Stimulated activated CD8-positive, alpha-beta memory T cell treated with anti-CD3 and anti-CD28 coated beads, Interleukin-7, amount 100 ng/mL, for 1 hour (primary cell): Measurements from ENCODE around the gene INTS1.
"Not testable (repeated sequence)": the region's sequence is repeated elsewhere in the genome, so short reads cannot be mapped to it uniquely, and the experiment has no call there.

Source experiments
- DNase-seq, 2 donors: peaks; one replicate each; pipeline ENCODE4 v3.0.0-alpha.2; 2020; ENCODE audit warnings: low read depth in 2 of 2

Gene INTS1

GRCh38 chr7:1447551-1448244 is 56.5 kb downstream of the INTS1 start:
- no peak for DNase-seq

DNA sequence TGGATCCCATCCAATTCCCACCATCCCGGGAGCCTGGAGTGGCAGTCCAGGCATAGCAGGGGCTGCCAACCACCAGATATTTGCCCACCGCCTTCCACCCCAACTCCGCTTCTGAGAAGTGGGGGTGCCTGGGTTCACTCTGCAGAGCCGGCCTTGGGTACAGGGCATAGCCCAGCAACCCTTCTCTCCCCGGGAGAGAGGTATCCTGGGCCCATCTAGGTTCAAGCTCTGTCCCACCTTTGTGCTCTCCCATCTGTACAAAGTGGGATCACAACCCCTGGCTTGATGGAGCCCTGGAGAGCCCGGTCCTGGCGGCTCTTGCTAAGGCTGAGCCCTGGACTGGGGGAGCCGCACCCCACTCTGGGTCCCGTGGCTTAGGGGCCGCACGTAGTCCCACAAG is 57.1 kb downstream of the INTS1 start:
- no peak for DNase-seq

DNA sequence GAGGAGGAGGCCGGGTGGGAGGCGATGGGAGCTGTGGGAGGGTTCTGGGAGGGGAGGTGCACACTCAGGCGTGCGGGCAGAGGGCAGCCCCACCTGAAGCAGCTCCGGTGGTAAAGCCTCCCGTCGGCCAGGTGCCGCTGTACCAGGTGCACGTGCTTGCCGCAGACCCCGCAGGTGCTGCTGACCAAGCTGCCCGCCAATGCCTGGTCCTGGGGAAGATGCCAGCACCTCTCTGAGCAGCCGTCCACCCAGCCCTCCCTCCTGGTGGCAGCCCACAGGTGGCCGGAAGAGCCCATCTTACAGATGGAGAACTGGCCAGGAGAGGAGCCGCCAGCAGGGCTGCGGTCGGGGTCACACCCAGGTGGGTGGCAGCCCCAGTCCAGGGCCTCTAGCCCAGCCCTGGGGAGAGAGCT is 57.6 kb downstream of the INTS1 start:
- DNase-seq: no peak

- DNase-seq: not testable (repeated sequence)
These were observed 58.2 kb downstream of the INTS1 start for GRCh38 chr7:1446026-1446425.

GRCh38 chr7:1445341-1445740 is 58.8 kb downstream of the INTS1 start:
- no peak for DNase-seq

GRCh38 chr7:1444925-1445322 is 59.3 kb downstream of the INTS1 start:
- DNase-seq: no peak

DNA sequence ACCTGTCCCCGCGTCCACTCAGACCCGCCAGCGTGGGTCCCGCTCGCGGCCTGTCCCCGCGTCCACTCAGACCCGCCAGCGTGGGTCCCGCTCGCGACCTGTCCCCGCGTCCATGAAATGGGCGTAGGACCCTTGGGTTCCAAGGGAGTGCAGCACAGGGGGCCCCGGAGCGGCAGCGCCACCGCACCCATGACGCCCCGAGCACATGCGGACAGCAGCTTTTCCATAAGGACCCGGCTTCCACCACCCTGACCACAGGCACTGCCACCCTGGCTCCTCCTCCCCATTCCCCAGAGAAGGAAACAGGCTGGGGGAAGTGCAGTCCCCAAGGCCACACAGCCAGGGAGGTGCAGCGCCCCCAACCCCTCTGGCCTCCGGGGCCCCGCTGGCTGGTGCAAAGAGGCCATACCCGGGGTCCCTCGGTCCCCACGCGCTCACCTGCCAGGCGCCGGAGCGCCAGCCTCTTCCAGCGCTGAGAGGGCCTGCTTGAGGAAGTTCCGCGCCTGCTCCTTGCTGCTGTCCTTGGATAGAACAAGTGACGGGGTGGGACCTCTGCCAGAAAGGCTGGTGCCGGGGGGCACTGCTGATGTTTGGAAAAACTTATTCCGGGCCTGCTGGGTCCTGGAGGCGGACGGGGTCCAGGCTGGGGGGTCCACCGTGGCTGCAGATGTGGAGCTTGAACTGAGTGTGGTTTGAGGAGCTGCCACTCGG is 59.8 kb downstream of the INTS1 start:
- no peak for DNase-seq

DNA sequence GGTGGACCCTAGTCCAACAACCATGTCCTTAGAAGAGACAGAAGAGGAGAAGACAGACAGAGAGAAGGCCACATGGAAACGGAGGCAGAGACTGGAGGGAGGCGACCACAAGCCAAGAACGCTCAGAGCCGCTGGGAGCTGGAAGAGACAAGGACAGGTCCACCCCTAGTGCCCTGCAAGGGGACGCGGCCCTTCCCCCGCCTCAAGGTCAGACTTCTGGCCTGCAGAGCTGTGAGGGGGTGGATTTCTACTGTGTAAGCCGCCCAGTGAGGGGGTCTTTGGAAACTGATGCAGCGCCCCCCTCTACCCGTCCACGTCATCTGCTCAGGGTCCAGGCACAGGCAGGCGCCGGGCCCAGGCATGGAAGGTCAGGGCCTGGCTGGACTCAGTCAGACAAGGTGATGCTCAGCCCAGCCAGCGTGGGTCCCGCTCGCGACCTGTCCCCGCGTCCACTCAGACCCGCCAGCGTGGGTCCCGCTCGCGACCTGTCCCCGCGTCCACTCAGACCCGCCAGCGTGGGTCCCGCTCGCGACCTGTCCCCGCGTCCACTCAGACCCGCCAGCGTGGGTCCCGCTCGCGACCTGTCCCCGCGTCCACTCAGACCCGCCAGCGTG is 60.5 kb downstream of the INTS1 start:
- DNase-seq: not testable (repeated sequence)

- no peak for DNase-seq
These were observed 61.6 kb downstream of the INTS1 start for GRCh38 chr7:1442355-1443124.

GRCh38 chr7:1441615-1442354 is 62.4 kb downstream of the INTS1 start:
- no peak for DNase-seq

DNA sequence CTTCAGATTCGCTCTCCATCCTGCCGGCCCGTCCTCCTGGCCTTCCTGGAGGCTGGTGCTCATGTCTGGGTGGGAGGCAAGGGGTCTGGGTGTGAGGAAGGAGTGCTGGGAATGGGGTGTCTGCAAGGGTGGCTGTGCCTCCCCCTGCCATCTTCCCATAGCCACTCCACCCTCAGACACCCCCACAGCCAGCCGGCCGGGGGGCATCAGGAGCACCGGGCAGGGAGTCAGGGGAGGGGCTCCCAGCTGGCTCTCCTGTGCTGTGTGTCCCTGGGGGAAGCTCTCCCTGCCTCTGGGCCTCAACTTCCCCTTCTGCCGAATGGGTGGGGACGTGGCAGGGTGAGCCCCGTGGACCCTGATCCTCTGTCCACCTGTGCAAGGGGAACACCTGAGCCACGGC is 63.6 kb downstream of the INTS1 start:
- no peak for DNase-seq

- DNase-seq: no peak
These were observed 64.5 kb downstream of the INTS1 start for GRCh38 chr7:1439373-1440363.

- no peak for DNase-seq
These were observed 65.4 kb downstream of the INTS1 start for GRCh38 chr7:1438821-1439220.

DNA sequence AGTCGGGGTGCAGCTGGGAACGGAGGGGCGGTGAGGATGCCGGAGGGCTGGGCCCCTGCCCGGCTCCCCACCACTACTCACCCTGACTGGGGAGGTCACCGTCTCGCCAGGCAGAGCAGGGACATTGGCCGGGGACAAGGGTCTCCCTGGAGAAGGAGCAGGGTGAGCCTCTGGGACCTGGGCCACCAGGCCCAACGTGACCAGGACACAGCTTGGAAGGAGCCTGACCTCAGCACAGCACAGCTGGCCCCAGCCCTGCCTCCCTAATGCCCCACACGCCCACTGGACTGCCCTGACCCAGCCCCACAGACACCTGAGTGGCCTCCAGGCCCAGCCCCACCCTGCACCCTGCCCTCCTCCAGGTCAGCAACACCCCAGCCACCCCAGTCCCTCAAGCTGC is 66.0 kb downstream of the INTS1 start:
- DNase-seq: no peak

GRCh38 chr7:1437155-1437880 is 66.9 kb downstream of the INTS1 start:
- no peak for DNase-seq

- no peak for DNase-seq
These were observed 67.6 kb downstream of the INTS1 start for GRCh38 chr7:1436608-1437007.

- DNase-seq: no peak
These were observed 69.1 kb downstream of the INTS1 start for GRCh38 chr7:1434891-1435670.

- no peak for DNase-seq
These were observed 69.9 kb downstream of the INTS1 start for GRCh38 chr7:1434165-1434718.
